Fibroblast of lung (primary cell): Measurements from ENCODE around the gene PLD5. TPM values are rescaled to one million over a fixed set of nuclear protein-coding genes. Genes with fewer than 3 reads are reported as not detected.

ENCODE experiments used
- DNase-seq, 2 donors: peaks; one replicate each; pipeline versions ENCODE4 v3.0.0 to v3.0.0-alpha.2; 2010; ENCODE audit warnings: low read depth in 2 of 2
- H2AFZ ChIP-seq: 2 replicates; pipeline ENCODE4 v1.5.1; 2012; ENCODE audit warnings: low read length, control low read depth, inconsistent platforms
- H3K27ac ChIP-seq: 2 replicates; pipeline ENCODE4 v1.5.1; 2011; ENCODE audit warnings: low read length, control low read depth; ENCODE audit not compliant: insufficient read depth
- H3K27me3 ChIP-seq: 2 replicates; pipeline ENCODE4 v1.5.1; 2011; ENCODE audit warnings: mild to moderate bottlenecking, low read length; ENCODE audit not compliant: control insufficient read depth, insufficient read depth
- H3K36me3 ChIP-seq: 2 replicates; pipeline ENCODE4 v1.5.1; 2011; ENCODE audit warnings: low read length; ENCODE audit not compliant: control insufficient read depth, insufficient read depth
- H3K4me1 ChIP-seq: 2 replicates; pipeline ENCODE4 v1.5.1; 2011; ENCODE audit warnings: low read length; ENCODE audit not compliant: control insufficient read depth, insufficient read depth; ENCODE audit errors: extremely low read depth
- H3K4me2 ChIP-seq: 2 replicates; pipeline ENCODE4 v1.5.1; 2011; ENCODE audit warnings: low read length, control low read depth; ENCODE audit not compliant: insufficient read depth; ENCODE audit errors: extremely low read depth
- H3K4me3 ChIP-seq, 4 experiments: fragments of 200-600 bp in 1 of 4; sonication (generic) in 1 of 4; replicated peaks in 1 of 4; 2 replicates each; pipeline ENCODE4 v1.5.1; 2011 to 2016; ENCODE audit warnings: low read length in 4 of 4, low read depth in 3 of 4, mild to moderate bottlenecking in 3 of 4, control low read depth in 2 of 4, inconsistent platforms in 1 of 4, mixed read lengths in 1 of 4; ENCODE audit not compliant: insufficient read depth in 1 of 4; ENCODE audit errors: control extremely low read depth in 1 of 4
- H3K79me2 ChIP-seq: 2 replicates; pipeline ENCODE4 v1.5.1; 2012; ENCODE audit warnings: mild to moderate bottlenecking, low read length, inconsistent platforms; ENCODE audit not compliant: control insufficient read depth, insufficient read depth
- H3K9ac ChIP-seq: 2 replicates; pipeline ENCODE4 v1.5.1; 2011; ENCODE audit warnings: mild to moderate bottlenecking, low read length, control low read depth; ENCODE audit not compliant: insufficient read depth
- H3K9me3 ChIP-seq: 2 replicates; pipeline ENCODE4 v1.5.1; 2012; ENCODE audit warnings: low read depth, low read length; ENCODE audit not compliant: control insufficient read depth, insufficient read depth
- H4K20me1 ChIP-seq: 2 replicates; pipeline ENCODE4 v1.5.1; 2011; ENCODE audit warnings: low read length; ENCODE audit not compliant: control insufficient read depth, insufficient read depth; ENCODE audit errors: extremely low read depth
- CTCF ChIP-seq, 2 donors: IDR thresholded peaks in 1 of 2; conservative IDR thresholded peaks in 1 of 2; 1 replicate in 1 of 2; 2 replicates in 1 of 2; pipeline ENCODE4 v1.5.1; 2011 to 2012; ENCODE audit warnings: low read length in 2 of 2, control low read depth in 1 of 2, inconsistent platforms in 1 of 2, low read depth in 1 of 2, mild to moderate bottlenecking in 1 of 2
- EZH2 ChIP-seq: IDR thresholded peaks from 2 replicates; pipeline ENCODE4 v1.5.1; 2012; ENCODE audit warnings: low read length, control low read depth, mild to moderate bottlenecking; ENCODE audit errors: missing control alignments
- polyA plus RNA-seq, 2 donors: library from polyadenylated mRNA; depleted of rRNA in 1 of 2; stranded (reverse) in 1 of 2; unstranded in 1 of 2; fragments of >200 nt; gene quantifications; 2 replicates each; pipeline ENCODE4 v1.2.1, GENCODE V29; 2011 to 2012; ENCODE audit warnings: missing spikeins in 1 of 2
- total RNA-seq: library from RNA; depleted of rRNA; stranded (reverse); fragments of >200 nt; gene quantifications from 2 replicates; pipeline ENCODE4 v1.2.1, GENCODE V29; 2014

Gene PLD5
- total and polyA plus RNA-seq, 2 donors (not counting 1 experiment from before 2014, with no cell fraction given): under 0.01 to 0.02 TPM

GRCh38 chr1:242456726-242457269 is 67.7 kb downstream of the PLD5 start:
- no peak for TF ChIP-seq CTCF (conservative IDR thresholded peaks at IDR 0.05 in 1 of 2, IDR thresholded peaks at IDR 0.05 in 1 of 2; ENCODE audit: low read depth in 1 of 2, low read length in 2 of 2)
- no peak for TF ChIP-seq EZH2
- H3K27ac ChIP-seq: no peak overlapping the region
- H4K20me1 ChIP-seq: no peaks in the 10 kb centered on the region

GRCh38 chr1:242455052-242455361 is 69.5 kb downstream of the PLD5 start:
- no peak overlapping the region for H3K9ac ChIP-seq
- H3K27me3 ChIP-seq: no peaks in the 10 kb centered on the region
- TF ChIP-seq CTCF (conservative IDR thresholded peaks at IDR 0.05 in 1 of 2, IDR thresholded peaks at IDR 0.05 in 1 of 2; ENCODE audit: low read depth in 1 of 2, low read length in 2 of 2): no peak
- no peak overlapping the region for H3K27ac ChIP-seq
- H3K9me3 ChIP-seq: no peaks in the 10 kb centered on the region
- no peaks in the 10 kb centered on the region for H3K4me1 ChIP-seq
- no peak overlapping the region for H3K4me3 ChIP-seq
- no peak for DNase-seq
- H3K36me3 ChIP-seq: no peaks in the 10 kb centered on the region
- no peaks in the 10 kb centered on the region for H3K79me2 ChIP-seq
- H2AFZ ChIP-seq: no peak overlapping the region
- no peak overlapping the region for H3K4me2 ChIP-seq
- no peaks in the 10 kb centered on the region for H4K20me1 ChIP-seq

More at GRCh38 chr1:242456726-242457269, 67.7 kb downstream of the PLD5 start:
- H3K9ac ChIP-seq: no peak overlapping the region
- no peaks in the 10 kb centered on the region for H3K27me3 ChIP-seq
- H3K9me3 ChIP-seq: no peaks in the 10 kb centered on the region
- H3K79me2 ChIP-seq: no peaks in the 10 kb centered on the region
- no peak overlapping the region for H3K4me3 ChIP-seq
- DNase-seq: no peak
- H3K4me2 ChIP-seq: no peak overlapping the region
- no peaks in the 10 kb centered on the region for H3K4me1 ChIP-seq
- no peaks in the 10 kb centered on the region for H3K36me3 ChIP-seq
- no peak overlapping the region for H2AFZ ChIP-seq

- no peak overlapping the region for H3K4me3 ChIP-seq
- no peaks in the 10 kb centered on the region for H3K36me3 ChIP-seq
- H2AFZ ChIP-seq: no peak overlapping the region
- H3K9ac ChIP-seq: no peak overlapping the region
- H3K4me1 ChIP-seq: no peaks in the 10 kb centered on the region
- H3K9me3 ChIP-seq: no peaks in the 10 kb centered on the region
- no peaks in the 10 kb centered on the region for H4K20me1 ChIP-seq
- H3K79me2 ChIP-seq: no peaks in the 10 kb centered on the region
- no peaks in the 10 kb centered on the region for H3K27me3 ChIP-seq
- TF ChIP-seq EZH2 (no peak), CTCF (conservative IDR thresholded peaks at IDR 0.05 in 1 of 2, IDR thresholded peaks at IDR 0.05 in 1 of 2; ENCODE audit: low read depth in 1 of 2, low read length in 2 of 2) (peak; percentile 65 to 74)
- no peak overlapping the region for H3K27ac ChIP-seq
- H3K4me2 ChIP-seq: no peak overlapping the region
- peak; percentile 23 to 47 for DNase-seq
Observed at GRCh38 chr1:242454262-242455051, 70.0 kb downstream of the PLD5 start.
